GM21390 (cell line): ENCODE data around the gene RRP7A.
"Not testable (repeated sequence)": the region's sequence is repeated elsewhere in the genome, so short reads cannot be mapped to it uniquely, and the experiment has no call there.

ENCODE experiments used
- ATAC-seq: cut with Tn5 transposase; IDR thresholded peaks from one replicate; pipeline ENCODE4 v1.9.1; 2021; ENCODE audit not compliant: unreplicated experiment

The RRP7A gene

GRCh38 chr22:42519525-42520401 lies at the start of gene RRP7A:
TSS of gene RRP7A (minus strand) at chr22:42519796. CDS start at chr22:42519786, 10 bp downstream.
- ATAC-seq: peak; percentile 63

GRCh38 chr22:42567950-42568349 lies 48.4 kb upstream of the RRP7A start:
- not testable (repeated sequence) for ATAC-seq

- ATAC-seq: no peak
Measured at GRCh38 chr22:42565956-42566355, 46.4 kb upstream of the RRP7A start.

GRCh38 chr22:42564699-42565098 lies 45.1 kb upstream of the RRP7A start:
- ATAC-seq: no peak

GRCh38 chr22:42563943-42564342 lies 44.3 kb upstream of the RRP7A start:
- ATAC-seq: not testable (repeated sequence)

GRCh38 chr22:42562684-42563083 lies 43.1 kb upstream of the RRP7A start:
- ATAC-seq: no peak

- no peak for ATAC-seq
Measured at GRCh38 chr22:42562279-42562678, 42.7 kb upstream of the RRP7A start.

GRCh38 chr22:42561856-42562255 lies 42.3 kb upstream of the RRP7A start:
- no peak for ATAC-seq

- ATAC-seq: no peak
Measured at GRCh38 chr22:42560781-42561180, 41.2 kb upstream of the RRP7A start.

GRCh38 chr22:42560381-42560780 lies 40.8 kb upstream of the RRP7A start:
- ATAC-seq: no peak

- no peak for ATAC-seq
Measured at GRCh38 chr22:42553475-42554361, 34.1 kb upstream of the RRP7A start, which contains the start of gene SERHL2. TSS of gene SERHL2 (plus strand) at chr22:42553956. CDS start at chr22:42554021, 65 bp downstream.

- ATAC-seq: not testable (repeated sequence)
Measured at GRCh38 chr22:42552294-42552647, 32.7 kb upstream of the RRP7A start.

- no peak for ATAC-seq
Measured at GRCh38 chr22:42549331-42550060, 29.9 kb upstream of the RRP7A start.

GRCh38 chr22:42548597-42549330 lies 29.2 kb upstream of the RRP7A start:
- ATAC-seq: no peak

- not testable (repeated sequence) for ATAC-seq
Measured at GRCh38 chr22:42548126-42548525, 28.5 kb upstream of the RRP7A start.

- no peak for ATAC-seq
Measured at GRCh38 chr22:42547562-42547961, 28.0 kb upstream of the RRP7A start.

GRCh38 chr22:42544686-42545085 lies 25.1 kb upstream of the RRP7A start:
- ATAC-seq: no peak

- not testable (repeated sequence) for ATAC-seq
Measured at GRCh38 chr22:42539236-42539771, 19.7 kb upstream of the RRP7A start.

- not testable (repeated sequence) for ATAC-seq
Measured at GRCh38 chr22:42537199-42537831, 17.7 kb upstream of the RRP7A start.

- not testable (repeated sequence) for ATAC-seq
Measured at GRCh38 chr22:42536634-42537033, 17.0 kb upstream of the RRP7A start.
